Stimulated activated CD8-positive, alpha-beta memory T cell treated with anti-CD3 and anti-CD28 coated beads, Interleukin-15, amount 100 ng/mL, for 1 hour (primary cell): ENCODE results near the gene DIP2A.
"Not testable (repeated sequence)": the region's sequence is repeated elsewhere in the genome, so short reads cannot be mapped to it uniquely, and the experiment has no call there.

Experiments used
- DNase-seq: peaks from one replicate; pipeline ENCODE4 v3.0.0-alpha.2; 2020; ENCODE audit warnings: low read depth

The DIP2A gene

DNA sequence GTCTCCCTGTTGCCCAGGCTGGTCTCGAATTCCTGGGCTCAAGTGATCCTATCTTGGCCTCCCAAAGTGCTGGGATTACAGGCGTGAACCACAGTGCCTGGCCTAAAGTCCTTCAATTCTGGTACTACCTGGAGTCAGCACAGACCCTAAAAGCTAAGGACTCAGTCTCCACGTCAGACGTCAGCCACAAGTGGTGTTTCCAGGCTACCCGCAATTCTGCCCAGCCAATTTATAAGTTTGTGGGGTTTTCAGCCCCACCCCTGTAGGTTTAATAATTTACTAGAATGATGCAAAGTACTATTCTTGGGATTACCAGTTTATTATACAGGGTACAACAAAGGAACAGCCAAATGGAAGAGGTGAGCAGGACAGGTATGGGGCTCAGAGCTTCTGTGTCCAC lies 10.6 kb upstream of the DIP2A start:
- DNase-seq = no peak

DNA sequence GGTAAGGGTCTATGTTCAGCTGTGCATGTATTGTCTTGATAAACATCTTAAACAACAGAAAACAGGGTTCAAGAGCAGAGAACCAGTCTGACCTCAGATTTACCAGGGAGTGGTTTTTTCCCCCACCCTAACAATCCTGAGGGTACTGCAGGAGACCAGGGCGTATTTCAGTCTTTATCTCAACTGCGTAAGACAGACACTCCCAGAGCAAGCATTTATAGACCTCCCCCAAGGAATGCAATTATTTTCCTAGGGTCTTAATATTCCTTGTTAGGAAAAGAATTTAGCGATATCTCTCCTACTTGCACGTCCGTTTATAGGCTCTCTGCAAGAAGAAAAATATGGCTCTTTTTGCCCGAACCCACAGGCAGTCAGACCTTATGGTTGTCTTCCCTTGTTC lies 9.8 kb upstream of the DIP2A start:
- DNase-seq = not testable (repeated sequence)

DNA sequence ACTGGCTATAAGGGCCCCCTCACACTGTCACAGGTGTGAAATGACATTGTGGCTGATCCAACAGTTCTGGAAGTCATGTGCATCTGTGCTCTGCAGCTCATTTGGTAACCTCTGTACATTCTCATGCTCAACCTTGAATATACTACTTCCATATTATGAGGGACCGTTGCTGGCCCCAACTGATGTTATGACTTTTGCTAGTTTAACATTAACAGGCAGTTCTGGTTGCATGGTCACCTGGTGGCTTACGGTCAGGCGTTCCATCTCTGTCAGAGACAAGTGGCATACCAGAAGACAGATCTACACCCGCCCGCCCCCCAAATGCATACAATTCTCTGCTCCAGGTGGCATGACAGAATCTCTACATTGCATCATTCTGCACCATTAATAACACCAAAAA lies 6.0 kb upstream of the DIP2A start:
- no peak for DNase-seq

DNA sequence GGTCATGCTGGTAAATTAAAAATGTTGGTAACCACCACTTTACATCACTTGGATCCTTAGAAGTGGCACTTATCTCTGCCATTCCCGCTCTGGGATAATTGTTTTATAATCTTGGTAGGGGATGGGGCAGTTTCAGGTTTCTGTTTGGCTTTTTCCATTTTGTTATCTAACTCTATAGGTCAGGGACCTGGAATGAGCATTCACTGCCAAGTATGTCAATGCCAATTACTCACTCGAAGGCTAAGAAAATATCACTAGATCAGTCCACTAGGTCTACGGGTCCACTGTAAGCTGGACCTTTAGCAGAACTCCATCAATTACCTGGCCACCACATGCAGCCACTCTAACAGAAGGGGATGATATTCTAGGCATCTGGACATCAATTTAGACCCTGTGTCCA lies 4.5 kb upstream of the DIP2A start:
- no peak for DNase-seq

DNA sequence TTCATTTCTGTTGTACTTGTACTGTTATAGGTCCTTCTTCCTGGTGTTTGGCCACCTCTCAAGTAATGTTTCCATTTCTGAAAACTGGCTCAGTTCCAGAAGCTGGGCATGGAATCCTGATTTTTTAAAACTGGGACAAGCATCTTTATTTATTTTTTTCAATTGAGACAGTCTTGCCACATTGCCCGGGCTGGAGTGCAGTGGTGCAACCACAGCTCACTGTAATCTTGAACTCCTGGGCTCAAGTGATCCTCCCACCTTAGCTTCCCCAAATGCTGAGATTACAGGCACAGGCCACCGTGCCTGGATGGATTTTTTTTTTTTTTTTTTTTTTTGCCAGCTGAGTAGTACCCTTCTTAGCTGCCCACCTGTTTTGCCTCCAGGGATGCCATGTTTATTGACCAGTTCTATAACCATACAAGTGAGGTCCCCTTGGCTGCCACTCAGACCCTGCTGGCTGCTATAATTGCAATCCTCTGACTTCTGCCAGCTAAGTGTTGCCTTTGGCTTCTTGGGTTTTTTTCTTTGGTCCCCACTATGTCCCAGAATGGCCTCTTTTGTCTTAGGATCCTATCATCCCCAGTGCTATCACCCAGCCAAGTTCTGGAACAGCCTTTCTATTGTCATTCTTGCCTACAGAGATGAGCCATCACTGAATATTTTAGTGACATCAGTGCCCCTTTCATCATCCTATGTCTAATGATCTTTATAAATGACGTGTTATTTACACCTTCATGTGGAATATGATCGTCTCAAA lies 3.9 kb upstream of the DIP2A start:
- DNase-seq = no peak

DNA sequence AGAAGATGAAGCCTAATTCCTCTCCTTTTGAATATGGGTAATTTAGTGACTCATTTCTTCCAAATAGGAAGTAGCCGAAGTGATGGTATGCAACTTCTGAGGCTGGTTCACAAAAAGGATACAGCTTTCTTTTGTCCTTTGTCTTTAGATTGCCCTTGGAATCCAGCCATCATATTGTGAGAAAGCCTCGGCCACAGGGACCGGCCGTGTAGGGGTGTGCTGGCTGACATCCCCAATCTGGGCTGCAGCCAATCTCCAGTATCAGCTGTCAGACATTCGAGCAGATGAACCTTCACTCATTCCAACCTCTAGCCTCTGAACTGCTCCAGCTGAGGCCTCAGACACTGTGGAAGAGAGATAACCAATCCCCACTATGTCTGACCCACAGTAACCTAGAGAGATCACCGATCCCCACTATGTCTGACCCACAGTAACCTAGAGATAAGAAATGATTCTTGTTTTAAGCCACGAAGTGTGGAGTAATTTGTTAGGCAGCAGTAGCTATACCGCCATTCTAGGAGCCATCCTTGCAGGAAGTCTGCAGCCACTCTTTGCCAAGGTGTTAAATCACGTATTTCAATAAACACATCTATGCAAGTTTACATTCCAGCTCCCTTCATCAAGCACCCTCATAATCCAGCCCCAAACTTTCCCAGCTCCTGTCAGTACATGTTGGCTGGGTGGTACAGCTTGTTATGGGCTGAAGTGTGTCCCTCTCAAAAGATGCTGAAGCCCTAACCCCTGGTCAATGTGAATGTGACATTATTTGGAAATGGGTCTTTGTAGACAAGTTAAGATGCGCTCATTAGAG lies 2.9 kb upstream of the DIP2A start:
- no peak for DNase-seq

DNA sequence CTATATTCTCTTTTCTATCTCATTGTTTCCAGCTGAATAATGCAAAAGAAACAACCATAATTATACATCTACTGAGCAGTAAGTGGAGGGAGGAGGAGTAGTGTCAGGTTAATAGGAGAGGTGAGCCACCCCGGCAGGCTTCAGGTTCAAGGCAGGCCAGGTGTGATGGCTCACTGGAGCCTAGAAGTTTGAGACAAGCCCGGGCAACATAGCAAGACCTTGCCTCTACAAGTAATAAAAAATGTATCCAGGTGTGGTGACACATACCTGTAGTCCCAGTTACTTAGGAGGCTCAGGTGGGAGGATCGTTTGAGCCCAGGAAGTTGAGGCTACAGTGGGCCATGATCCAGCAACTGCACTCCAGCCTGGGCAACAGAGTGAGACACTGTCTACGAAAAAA lies 1.9 kb upstream of the DIP2A start:
- no peak for DNase-seq

DNA sequence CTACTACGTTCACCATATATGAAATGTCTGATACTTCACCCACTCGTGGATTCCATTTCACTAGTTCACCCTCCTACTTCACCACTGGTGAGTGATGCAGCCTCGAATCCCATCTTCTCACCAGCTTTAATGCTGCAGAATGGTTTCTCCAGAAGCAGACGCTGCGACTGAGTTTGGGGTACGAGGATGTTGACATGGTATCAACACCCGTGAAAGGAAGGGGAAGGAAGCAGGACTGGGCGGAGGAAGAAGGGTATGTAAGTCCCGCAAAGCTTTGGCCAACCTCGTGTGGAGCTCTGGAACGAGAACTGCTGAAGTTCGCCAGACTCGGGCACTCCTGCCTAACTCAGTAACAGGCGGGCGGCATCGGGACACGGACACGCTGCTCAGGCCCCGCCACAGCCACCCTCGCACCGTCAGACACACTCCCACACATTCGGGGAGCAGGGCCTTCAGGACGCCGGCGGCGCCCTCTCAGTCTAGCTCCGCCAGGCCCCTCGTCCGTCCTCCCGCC lies 833 bp upstream of the DIP2A start:
- DNase-seq = no peak

DNA sequence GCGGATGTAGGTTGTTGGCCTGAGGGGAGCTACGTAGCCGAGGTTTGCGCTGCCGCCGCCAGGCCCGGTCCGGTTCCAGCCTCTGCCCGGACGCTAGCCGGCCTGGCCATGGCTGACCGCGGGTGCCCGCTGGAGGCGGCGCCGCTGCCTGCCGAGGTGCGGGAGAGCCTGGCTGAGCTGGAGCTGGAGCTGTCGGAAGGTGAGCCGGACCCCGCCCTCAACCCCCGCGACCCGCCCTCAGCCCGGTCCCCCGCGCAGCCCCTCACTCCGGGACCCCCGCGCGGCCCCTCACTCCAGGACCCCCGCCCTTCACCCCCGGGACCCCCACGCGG lies 299 bp downstream of the DIP2A start:
- DNase-seq = no peak

DNA sequence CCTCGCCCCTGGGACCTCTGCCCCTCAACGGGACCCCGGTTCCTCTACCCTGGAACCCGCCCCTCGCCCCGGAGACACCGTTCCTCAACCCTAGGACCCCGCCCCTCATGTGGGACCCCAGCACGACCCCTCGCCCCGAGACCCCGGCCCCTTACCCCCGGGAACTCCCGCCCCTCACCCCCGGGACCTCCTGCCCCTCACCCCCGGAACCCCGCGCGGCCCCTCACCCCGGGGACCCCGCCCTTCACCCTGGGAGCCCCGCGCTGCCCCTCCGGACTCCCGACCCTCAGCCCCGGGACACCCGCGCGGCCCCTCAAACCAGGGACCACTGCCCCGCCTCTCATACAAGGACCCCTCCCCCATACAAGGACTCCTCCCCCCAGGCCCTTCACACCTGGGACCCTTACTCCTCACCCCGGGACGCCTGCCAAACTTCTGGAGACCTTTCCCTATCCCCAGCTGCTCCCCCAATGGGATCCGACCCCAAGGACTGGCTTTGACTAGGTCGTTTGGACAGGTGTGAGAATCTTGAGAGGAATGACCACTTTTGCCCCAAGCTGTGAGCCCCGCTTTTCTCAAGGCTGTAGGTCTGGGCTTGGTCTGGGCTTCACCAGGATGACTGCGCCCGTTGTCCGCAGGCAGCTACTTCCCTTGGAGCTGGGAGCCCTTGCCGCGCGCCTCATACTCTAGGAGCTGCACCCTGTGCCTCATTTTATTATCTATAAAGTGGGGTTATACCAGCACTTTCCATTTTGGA lies 843 bp downstream of the DIP2A start:
- DNase-seq = no peak

DNA sequence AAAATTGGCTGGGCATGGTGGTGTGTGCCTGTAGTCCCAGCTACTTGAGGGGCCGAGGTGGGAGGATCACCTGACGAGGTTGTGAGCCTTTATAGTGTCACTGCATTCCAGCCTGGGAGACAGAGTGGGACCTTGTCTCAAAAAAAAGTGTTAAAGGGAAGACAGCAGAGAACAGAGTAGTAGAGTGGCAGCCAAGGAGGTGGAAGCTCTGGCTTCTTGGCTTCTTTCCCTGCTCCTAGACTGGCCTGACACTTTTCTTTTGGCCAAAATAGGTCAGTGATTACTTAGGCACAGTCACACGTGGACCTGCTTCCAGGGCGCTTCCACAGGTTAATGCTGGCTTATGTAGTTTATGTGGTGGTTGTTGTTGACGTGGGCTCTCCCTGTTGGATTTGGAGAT lies 3.2 kb downstream of the DIP2A start:
- no peak for DNase-seq

DNA sequence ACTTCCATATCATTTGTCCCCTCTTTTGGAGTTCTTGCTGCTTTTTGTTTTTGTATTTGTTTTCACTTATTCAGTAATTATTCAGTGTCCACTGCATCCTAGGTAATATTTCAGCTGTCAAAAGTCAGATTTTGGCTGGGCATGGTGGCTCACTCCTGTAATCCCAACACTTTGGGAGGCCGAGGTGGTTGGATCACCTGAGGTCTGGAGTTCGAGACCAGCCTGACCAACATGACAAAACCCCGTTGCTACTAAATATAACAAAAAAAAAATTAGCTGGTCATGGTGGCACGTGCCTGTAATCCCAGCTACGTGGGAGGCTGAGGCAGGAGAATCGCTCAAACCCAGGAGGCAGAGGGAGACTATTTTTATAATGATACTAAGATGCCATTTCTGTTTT lies 6.5 kb downstream of the DIP2A start:
- DNase-seq = not testable (repeated sequence)

DNA sequence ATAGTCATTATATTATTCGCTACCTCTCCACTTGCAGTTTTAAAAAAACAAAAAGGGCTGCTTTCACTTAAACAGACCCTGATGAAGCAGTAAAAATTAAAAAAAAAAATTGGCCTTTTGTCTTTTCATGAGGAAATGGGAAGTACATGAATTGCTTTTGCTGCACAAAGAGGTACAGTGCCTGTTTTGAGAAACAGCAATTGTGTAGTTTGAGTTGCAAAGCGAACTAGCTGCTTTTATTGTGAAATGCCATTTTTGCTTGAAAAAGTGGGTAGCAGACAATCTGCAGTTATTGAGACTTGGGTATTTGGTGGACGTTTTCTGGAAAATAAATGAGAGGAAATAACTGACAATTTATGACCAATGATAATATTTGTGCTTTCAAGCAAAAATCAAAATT lies 7.0 kb downstream of the DIP2A start:
- no peak for DNase-seq

DNA sequence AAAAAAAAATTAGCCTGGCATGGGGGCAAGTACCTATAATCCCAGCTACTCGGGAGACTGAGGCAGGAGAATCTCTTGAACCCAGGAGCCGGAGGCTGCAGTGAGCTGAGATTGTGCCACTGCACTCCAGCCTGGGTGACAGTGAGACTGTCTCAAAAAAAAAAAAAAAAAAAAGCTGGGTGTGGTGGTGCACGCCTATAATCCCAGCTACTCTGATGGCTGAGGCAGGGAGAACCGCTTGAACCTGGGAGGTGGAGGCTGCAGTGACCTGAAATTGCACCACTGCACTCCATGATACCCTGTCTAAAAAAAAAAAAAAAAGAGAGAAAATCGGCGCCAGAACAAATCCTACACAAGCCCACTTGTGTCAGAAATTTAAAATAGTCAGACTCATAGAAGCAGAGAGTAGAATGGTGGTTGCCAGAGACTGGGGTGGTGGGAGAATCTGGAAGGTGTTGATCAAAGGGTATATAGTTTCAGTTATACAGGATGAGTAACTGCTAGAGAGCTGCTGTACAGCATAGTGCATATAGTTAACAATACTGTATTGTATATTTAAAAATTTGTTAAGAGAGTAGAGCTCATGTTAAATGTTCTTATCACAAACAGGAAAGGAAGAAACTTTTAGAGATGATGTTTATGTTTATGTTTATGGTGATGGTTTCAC lies 9.6 kb downstream of the DIP2A start:
- no peak for DNase-seq

DNA sequence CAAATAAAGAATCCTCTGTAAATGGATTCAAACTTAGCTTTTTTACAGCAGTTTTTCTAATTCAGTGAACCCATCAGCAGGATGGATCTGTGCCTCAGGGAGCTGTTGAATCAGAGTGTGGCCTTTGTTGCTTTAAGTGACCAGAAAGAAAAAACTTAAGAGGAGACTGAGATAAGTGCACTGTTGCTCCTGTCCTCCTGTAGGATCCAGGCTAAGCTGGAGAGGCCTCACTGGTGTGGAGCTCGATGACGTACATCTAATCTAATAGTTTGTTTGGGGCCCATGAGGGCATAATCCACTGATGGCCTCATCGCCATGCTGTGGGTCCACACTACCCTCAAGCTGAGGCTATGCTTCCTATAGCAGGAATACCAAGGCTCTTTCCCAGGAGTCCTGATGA lies 10.6 kb downstream of the DIP2A start:
- DNase-seq = no peak

DNA sequence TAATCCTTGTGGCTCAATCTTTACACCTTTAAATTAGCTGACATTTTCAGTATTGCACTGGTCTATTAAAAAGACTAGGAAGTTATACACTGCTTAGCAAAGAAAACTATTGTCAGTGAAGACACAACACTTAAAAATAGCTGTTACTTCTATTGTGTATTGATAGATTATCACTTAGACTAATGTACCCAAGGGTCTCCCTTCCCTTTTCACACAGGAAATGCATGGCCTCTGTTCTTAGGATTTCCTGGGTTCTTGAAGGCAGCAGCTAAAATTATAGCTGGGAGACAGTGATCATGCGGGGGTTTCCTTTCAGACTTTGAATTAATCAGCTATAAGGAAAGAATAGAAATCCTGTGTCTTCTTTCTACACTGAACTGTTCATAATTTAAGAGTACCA lies 12.8 kb downstream of the DIP2A start:
- no peak for DNase-seq

DNA sequence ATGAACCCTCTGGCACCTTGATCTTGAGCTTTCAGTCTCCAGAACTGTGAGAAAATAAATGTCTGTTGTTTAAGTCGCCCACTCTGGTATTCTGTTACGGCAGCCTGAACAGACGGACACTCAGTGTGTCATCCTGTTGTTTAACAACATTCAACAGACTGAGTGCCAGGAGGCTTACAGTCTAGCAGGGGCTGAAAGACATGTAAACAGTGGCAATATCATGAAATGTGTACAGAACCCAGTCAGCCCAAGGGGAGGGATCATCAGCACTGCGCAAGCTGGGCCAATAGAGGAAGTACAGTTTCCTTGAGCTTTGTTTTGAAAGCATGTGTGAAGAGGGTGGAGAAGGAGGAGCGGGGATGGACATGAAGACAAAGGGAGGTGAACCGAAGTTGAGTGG lies 13.6 kb downstream of the DIP2A start:
- no peak for DNase-seq

DNA sequence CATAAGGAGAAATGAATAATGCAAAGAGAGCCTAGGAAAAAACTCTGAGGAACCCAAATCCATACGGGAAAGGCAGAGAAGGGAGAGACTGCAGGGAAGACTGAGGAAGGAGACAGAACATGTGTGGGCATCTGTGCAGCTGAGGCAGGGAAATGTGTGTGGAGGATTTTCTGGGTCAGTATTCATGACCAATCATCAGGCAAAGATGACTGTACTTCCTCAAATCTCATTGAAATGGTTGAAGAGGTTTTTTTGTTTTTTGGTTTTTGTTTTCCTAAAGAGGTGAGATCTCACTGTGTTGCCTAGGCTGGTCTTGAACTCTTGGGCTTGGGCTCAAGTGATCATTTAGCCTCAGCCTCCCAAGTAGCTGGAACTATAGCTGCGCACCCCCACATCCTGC lies 15.7 kb downstream of the DIP2A start:
- no peak for DNase-seq

DNA sequence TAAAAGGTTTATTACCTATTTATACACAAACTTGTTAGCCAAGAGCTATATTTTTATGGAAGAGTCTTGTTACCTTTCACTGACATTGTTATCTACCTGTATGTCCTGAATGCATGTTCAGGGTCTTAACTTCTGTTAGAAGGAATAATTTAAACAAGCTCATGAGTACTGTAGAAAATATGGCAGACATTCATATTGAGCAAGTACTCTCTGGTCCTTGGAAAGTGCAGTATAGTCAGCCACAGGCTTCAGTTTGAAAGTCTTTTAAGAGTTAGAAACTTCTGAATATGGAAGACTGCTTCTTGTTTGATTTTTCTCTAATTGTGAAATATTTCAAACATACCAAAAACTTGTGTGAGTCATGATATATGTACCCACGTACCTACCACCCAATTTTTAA lies 16.6 kb downstream of the DIP2A start:
- DNase-seq = no peak

DNA sequence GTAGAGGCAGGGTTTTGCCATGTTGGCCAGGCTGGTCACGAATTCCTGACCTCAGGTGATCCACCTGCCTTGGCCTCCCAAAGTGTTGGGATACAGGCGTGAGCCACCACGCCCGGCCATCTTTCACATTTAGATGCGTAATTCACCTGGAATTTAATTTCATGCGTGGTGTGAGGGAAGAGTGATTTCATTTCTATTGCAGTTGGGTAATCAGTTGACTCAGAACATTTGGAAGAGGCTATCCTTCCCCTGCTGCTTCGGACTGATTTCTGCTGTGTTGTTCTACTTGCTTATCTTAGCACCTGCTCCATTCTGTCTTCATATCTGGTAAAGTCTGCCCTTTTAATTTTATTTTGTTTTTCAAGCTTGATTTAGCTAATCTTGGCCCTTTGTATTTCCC lies 19.1 kb downstream of the DIP2A start:
- no peak for DNase-seq

DNA sequence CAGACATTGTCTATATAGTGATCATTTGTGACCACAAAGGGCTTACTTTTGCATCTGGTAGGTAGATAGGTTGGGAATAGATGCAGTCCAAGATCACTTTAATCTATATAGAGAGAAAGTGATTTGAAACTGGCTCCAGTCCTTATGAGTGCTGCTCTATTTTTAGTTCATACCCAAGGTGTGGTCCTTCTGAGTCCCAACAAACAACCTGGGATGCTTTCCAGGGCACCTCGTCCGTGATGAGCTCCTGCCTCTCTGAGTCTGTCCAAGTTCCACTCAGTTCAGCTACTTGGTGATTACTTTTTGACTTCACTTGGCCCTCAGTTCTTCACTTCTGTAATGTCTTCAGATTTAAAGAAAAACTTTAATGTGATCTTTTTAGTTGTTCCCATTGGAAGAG lies 20.2 kb downstream of the DIP2A start:
- no peak for DNase-seq

DNA sequence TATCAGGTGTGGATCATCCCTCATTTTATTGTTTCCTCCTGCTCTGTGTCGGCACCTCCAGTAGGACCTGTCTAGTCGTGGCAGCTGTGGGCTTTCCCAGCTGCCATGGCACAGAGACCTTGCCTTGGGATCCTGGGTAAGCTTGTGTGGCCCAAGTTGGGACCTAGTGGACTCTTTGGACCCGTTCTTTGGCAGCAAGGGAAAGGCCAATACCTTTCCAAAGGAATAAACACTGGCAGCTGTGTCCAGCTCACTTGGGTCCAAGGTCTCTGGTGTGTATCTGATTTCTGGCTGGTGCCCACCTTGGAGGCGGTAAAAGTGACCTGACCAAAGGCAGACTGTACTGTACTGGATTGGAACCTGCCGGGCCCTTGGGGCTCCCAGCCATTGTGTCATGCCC lies 21.8 kb downstream of the DIP2A start:
- no peak for DNase-seq
